Stimulated activated CD8-positive, alpha-beta memory T cell treated with anti-CD3 and anti-CD28 coated beads, Interleukin-7, amount 100 ng/mL, for 24 hours (primary cell): ENCODE results near the gene ZDHHC14.

ENCODE experiments used
- DNase-seq: peaks from one replicate; pipeline ENCODE4 v3.0.0-alpha.2; 2020; ENCODE audit warnings: low read depth

The ZDHHC14 gene

DNA sequence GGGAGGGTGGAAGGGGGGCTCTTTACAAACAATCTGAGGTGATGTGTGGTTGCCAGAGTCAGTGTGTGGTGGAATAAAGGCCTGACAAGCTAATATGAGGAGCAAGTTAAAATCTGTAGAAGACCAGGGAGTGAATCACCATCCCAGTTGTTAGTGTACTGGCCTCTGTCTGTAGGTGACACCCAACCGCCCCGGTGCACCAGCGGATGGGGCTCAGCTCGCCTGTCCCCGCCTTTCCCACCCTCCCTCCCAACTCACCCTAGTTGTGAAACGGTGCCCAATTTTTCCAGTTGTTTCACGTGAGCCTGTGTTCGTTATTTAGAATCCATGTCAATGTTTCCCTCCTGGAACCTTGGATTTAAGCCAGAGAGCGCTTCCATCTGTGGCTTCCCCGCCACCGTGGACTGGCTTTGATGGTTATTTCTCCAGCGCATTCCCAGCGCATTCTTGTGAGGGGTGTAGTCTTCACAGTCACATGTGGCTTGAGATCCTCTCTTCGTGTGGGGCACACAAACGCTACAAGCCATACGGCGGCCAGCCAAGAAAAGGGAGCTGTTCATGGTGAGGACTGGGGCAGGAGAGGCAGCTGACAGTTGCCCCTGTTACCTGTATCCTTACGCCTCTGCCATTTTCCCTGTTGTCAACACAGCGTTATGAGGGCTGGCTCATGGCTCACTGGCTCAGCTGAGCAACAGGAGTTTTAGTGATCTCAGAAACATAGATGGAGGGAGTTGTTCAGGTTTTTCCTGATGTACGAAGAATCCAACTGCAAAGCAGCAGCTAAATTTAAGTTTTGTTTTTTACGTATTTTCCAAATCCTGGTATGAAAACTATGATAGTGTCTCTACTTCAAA, 137.6 kb downstream of the ZDHHC14 start:
- no peak for DNase-seq

DNA sequence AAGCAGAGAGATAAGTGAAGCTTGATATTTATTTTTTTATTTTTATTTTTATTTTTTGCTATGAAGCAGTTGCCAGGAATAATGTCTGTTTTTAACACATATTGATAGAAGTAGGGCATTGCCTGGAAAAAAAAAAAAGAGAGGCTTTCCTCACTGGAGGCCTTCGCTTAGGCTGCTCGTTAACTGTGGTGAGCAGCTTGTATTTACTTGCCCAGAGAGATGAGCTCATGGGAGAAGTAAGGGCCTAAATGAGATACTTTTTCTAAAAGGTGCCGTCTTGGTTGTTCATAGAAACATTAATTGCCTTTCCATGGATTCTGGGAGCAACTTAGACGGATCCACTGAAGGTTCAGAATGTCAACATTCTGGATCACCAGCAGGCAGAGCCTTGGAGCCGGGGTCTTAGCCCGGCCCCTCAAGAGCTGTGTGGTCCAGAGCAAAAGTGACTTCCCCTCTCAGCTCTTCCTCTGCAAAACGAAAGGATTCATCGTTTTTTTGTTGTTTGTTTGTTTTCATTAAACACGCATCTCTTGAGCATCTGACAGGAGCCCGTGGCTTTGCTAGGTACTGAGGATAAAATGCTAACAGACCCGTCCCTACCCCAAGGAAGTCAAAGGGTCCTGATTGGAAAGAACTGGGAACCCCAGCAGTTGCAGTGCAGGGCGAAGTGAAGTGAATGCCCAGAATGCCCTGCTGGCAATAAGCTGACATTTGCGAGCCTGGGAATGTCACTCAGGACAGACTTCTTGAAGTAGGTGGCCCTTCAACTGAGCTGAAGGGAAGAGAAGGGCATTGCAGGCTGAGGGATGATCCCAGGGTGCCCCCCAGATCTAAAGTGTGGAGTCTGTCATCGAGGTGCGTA, 138.5 kb downstream of the ZDHHC14 start:
- DNase-seq, result no peak

DNA sequence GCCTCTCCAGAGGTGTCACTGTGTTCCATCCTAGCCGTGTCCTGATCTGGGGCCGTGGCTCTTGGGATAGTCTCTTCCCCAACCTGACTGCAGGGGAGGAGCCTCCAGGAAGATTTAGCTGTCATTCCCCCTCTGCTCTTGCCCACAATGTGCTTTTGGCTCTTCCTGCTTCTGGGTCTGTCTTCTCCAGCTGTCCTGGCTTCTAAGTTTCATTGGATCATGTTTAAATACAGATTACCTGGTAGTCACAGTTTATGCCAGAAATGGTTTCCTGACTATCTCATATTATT, 139.1 kb downstream of the ZDHHC14 start:
- DNase-seq, result no peak

DNA sequence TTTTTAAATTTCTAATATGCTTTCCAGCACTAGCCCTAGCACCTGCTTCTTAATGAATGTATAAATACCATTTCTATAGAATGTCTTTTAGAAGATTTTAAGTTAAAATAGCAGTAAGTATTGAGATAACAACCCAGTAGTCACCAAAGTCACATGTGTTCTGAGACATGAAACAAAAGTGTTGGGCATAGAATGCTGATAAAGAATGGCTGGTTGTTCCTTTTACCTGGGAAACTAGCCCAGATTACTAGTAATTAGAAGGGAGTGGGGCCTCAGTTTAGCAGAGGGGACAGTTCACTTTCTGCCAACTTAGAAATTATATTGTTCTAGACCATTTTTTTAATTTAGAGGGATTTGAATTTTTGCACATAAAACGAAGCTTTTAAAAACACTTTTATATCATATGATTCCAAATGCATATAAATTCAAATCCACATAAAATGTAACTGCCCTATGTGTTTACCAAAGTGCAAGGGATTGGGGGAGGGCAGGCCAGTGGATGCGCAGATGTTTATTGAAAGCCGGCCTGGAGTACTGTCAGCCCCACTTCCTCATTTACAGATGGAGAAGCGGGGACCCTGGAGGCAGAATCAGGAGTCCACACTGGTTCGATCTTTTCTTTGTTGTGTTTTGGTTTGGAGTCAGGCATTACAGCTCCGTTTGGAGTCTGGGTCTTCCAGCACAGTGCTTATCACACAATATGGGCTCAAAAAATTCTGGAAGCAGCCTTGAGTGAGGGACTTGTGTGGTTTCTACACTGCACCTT, 139.8 kb downstream of the ZDHHC14 start:
- DNase-seq, result no peak

DNA sequence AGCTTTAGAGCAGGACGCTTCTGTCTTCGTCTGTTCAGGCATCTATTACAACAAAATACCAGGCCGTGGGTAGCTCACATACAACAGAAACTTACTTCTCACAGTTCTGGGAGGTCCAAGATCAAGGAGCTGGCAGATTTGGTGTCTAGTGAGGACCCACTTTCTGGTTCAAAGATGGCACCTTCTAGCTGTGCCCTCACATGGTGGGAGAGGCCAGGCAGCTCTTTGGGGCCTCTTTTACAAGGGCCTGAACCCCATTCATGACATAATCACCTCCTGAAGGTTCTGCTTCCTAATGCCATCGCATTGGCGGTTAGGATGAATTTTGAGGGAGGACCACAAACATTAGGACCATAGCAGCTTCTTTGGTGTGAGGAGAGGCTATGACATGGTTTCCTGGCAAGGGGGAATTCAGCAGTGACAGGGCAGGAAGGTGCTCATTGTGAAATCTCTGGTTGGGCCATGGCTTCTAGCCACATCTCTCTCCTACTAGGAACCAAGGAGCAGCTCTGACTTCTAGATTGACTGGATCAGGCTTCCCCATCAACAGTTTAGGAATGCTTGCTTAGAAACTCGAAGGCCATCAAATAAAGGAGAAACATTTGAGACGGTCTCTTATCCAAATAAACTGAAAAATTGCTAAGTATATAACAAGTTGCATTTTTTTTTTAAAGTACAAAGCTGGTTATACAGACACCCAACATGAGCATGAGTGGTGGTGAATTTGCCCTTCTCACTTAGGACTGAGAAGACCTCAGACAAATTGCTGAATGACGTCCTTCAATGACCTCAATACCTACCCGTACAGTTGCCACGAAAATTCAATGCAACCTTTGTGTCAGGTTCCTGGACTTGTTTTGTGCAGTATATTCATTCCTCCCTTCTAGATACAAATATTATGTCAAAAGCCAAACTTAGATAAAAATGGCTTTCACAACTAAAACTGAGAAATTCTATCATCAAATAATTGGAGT, 140.7 kb downstream of the ZDHHC14 start:
- no peak for DNase-seq

DNA sequence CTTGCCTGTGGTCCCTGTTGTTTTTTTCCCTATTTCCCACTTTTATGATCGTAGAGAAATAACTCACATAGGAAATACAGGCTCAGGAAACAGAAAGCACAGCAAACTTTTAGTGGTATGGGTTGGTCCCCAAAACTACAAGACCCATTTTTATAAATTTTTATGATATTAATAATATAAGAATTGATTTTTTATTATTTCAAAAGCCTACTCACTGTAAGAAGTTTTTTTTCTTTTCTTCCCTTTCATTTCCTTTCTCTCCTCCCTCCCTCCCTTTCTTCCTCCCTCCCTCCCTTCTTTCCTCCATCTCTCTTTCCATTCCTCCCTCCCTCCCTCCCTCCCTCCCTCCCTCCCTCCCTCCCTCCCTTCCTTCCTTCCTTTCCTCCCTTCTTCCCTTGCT, 141.5 kb downstream of the ZDHHC14 start:
- no peak for DNase-seq

DNA sequence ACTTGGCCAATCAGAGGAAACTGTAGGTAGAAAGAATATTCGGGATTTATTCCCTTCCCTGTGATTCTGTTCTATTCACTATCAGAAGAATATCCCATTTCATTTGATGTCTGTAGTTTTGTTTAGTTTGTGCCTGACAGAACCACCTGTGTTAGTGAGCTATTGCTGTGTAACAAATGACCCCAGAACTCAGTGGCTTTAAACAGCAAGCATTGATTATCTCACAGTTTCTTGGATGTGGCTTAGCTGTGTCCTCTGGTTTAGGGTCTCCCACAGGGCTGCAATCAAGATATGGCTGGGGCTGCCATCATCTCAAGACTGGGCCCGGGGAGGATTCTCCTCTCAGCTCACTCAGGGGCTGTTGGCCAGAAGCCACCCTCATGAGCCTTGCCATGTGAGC, 143.7 kb downstream of the ZDHHC14 start:
- DNase-seq, result no peak

DNA sequence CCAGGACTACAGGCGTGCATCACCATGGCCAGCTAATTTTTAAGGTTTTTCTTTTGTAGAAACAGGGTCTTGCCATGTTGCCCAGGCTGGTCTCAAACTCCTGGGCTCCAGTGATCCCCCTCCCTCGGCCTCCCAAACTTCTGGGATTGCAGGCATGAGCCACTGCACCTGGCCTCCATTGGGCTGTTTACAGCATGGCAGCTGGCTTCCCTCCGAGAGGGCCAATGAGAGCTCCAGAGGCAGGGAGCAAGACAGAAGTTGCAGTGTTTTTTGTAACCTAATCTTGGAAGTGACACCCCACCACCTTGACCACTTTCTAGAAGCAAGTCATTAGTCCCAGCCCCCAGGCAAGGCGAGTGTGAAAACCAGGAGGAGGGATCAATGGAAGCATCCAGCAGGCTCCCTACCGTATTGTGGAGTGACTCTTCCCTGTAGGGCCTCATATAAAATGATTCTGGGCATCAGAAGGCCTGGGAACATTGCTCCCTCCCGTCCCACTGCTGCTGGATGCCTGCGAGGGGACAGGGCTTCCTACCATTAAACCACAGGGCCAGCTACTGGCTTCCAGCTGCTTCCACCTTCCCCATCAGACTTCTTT, 144.4 kb downstream of the ZDHHC14 start:
- DNase-seq, result no peak

DNA sequence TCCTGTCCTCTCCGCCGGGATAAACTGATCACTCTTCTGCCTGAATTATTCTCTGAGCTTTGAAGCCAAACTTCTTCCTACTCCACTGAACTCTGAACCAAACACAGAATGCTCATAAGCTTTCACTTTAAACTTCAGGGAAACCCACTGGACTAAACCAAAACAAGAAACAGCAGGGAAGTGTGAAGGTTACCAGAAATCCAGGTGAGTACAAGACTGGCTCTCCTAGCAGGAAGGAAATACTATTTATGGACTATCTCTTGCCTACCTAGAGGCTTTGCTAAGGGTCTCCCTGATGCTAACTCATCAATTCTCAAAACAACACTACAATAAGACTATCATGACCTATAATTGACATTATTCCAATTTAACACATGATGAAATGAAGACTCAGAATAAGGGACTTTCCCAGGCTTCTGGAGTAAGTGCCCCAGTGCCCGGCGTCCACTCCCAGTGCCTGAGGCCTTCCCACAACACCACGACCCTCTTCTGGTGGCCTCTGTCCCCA, 145.0 kb downstream of the ZDHHC14 start:
- no peak for DNase-seq

DNA sequence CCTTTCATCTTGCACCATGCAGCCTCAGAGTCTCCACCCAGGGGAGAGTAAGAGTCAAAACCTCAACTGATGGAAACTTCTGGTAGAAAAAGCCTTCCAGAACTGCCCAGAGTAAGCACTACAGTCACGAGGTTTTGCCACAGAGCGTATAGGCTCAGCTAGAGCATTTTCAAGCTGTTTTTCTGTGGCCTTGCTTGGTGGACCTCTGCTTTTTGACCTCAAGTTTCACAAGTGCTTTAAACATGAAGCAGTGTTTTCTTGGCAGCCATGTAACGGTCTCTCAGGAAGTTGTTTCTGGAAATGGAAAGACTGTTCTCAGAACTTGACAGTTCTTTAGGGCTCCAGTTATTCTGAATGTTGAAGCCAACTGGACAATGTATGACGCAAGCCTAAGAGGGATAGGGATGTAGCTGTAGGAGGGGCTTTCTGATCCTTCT, 146.5 kb downstream of the ZDHHC14 start:
- no peak for DNase-seq

DNA sequence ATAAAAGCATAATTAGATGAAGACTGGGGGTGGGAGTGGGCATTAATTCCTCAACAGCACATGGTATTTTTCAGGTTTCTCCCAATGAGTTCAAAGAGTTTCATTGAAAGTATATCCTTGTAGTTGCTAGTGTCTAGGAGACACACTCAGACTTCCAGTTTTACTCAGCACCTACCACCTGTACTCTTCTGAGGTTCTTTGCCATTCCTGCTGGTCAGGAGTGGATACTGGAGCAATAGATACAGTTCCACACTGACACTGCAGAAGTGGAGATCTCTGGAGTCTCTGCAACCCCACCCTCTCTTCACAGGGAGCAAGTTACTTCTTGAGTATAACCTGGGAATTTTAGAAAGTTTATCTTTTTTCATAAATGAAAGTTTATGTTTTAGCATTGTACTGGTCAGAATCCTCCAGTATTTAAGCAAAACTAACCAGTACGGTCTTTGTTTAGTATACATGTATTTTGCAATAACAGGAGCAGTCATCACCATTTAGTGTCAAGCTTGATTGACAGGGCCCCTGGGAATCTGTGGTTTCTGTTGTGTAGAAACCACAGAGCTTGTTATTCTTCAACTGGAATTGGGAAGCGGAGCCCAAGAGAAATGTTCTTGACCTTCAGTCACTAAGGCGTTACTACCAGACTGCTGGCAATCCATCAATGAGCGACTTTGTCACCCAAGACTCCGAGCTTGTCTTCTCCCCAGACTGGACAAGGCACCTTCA, 148.1 kb downstream of the ZDHHC14 start:
- DNase-seq, result no peak

DNA sequence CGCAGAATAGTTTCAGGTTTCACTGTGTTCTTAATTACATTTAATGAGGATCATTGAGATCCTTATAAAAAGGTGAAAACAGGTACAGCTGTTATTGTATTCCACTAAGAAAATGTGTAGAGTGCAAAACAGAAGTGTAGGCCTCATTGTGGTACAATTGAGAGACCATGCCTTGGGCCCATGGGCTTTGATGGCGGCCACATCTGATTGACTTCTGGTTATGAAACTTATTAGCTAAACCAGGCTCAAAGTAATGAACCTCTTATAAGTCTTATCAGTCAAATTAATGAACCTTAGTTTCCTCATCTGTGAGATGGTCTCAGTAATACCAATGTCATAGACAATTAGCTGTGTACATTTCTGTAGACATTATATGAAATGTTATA, 148.7 kb downstream of the ZDHHC14 start:
- no peak for DNase-seq

DNA sequence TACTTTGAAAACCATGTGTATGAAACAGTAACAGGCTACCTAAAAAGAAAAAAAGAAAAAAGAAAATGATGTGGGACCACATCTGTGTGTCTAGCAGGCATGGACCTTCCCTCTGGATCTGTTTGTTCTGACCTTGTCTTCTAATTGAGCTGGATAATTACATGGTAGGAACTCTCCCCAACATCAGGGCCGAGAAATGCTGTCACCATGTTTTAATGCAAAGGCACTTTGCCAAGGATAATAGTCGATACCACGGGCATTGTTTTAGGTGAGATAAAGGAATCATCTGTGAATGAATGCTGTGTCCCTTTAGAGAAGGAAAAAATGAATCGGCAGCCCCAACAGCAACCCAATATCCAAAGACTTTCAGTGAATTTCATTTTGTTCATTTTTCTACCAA, 149.1 kb downstream of the ZDHHC14 start:
- DNase-seq, result no peak

DNA sequence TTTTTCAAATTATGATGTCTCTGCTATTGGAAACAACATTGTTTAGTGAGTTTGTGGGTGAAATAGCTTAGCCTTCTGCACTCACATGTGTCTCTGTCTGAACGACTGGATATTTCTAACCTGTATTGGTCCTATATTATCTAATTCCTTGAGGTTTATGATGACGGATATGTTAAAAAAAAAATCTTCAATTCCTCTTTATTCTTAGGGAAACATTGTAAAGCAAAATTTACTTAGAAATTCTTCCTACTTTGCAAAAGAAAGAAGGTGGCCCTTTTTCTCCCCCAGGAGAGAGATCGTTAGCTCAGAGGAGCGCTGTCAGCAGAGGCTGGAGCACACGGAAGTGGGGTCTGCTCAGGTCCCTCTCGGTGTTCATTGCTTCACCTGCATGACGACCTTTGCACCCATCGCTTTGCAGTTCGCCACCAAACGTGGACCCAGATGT, 149.8 kb downstream of the ZDHHC14 start:
- no peak for DNase-seq

DNA sequence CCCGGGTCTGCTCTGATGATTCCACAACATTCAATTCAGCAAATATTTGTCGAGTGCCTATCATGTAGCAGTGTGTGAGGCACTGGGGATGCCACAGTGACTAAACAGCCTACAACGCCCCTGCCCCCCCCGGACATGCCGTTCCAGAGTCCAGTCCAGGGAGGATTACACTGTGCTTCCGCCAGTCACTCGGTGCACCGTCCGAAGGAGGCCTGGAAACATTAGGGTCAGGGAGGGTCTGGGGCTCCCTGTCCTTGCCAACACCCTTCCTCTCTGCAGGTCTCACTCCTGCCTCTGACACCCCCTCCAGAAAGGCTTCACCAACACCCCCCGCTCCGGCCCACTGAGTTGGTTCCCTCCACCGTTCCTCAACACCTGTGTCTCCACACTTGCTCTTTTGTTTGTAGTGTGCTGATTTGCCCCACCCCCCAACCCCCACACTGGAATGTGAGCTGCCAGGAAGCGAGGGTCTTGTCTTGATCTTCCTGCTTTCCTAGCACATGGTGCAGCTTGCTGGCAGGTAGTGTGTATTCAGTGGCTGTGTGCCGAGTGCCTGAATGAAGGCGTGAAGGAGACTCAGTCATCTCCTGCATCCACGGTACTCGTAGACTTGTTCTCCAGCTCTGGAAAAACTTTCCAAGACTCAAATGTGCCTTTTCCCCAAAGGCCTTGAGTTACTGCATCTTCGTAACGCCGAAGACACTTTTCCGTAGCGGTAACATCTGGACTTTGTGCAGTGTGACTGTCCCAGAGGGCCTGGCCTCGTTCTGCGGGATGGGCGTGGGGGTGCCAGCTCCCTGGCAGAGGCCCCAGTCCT, 150.4 kb downstream of the ZDHHC14 start:
- DNase-seq, result no peak

DNA sequence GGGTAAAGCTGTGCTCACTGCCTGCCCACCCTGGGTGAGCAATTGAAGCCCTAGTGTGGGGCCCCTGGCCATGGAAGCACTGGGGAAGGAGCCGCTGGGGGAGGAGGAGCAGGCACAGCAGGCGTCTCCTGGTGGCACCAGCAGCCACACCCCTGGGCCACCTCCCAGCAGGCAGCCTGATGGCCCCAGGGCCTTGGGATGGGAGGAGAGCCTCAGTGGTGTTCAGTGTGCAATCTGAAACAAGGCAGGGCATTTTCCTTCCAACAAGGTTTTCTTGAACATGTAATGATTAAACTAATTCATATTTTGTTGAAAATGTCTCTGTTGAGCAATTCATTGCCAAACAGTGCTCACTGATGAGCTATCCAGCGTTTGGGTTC, 151.0 kb downstream of the ZDHHC14 start:
- no peak for DNase-seq

DNA sequence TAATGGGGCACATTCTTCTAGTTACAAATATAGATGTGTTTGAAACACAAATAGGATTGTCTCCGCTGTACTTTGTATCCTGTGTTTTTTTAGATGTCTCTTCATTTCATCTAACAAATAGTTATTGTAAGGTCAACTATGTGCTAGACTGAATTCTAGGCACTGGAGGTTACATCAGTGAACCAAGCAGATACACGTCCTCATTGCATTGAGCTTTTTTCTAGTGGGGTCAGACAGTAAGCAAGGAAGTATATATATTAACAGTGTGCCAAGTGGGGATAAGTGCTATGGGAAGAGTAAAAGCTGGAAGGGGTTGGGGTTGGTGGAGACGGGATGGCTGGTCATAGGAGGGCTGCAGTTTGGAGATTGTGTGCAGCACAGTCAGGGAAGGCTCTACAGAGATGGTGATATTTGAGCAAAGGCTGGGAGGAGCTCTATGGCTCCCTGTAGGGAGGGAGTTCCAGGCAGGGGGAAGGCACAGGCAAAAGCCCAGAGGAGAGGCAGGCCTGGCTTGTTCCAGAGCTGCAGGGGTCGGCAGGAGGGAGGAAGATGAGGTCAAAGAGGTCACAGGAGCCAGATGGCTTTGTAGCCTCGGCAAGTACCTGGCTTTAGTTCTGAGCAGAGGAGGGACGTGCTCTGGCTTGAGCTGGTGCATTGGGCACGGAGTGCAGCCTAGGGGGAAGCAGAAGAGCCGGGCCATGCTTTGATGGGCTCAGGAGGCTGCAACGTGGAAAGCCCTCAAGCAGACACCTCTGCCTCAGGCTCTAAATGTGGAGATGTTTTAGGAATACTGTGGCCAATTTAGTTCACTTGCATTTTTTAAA, 152.3 kb downstream of the ZDHHC14 start:
- no peak for DNase-seq

DNA sequence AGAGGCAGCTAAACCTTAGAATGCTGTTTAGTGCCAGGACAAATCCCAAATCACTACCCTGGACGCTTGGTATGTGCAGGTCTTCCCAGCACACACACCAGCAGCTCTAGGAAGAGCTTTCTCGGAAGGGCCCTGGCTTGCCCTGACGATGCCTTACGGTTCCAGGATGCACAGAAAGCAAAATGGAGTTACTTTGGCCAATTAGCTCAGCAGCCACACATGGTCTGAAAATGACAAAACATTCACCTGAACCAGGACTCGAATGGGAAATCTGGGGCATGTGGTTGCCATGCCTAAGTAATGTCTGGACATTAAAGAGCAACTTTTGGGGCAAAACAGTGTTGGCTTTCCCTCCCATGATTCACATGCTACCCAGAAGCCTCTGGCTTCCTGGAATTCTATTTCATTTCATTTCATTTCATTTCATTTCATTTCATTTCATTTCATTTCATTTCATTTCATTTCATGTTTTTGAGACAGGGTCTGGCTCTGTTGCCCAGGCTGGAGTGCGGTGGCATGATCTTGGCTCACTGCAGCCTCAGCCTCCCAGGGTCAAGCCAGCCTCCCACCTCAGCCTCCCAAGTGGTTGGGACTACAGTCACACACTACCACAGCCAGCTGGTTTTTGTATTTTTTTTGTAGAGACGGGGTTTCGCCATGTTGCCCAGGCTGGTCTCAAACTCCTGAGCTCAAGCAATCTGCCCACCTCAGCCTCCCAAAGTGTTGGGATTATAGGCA, 153.3 kb downstream of the ZDHHC14 start:
- DNase-seq, result no peak
